GM06990 (cell line): ENCODE data around the gene GZF1.

Experiments used
- DNase-seq: peaks from one replicate; pipeline ENCODE4 v3.0.0-alpha.2; 2011; ENCODE audit not compliant: insufficient read length; ENCODE audit errors: extremely low read depth
- H3K27me3 ChIP-seq: replicated peaks from 2 replicates; pipeline ENCODE4 v1.6.0; 2011; ENCODE audit warnings: low read length; ENCODE audit not compliant: control insufficient read depth, insufficient read depth
- H3K36me3 ChIP-seq: 2 replicates; pipeline ENCODE4 v1.5.1; 2011; ENCODE audit warnings: low read length; ENCODE audit not compliant: control insufficient read depth, insufficient read depth
- H3K4me3 ChIP-seq: replicated peaks from 2 replicates; pipeline ENCODE4 v1.5.1; 2011; ENCODE audit warnings: low read depth, mild to moderate bottlenecking, control low read depth, low read length
- TF ChIP-seq, protein P1 (sequence below): IDR thresholded peaks from 2 replicates; pipeline ENCODE4 v1.5.1; 2011; ENCODE audit warnings: low read length, control low read depth, mild to moderate bottlenecking, inconsistent platforms; ENCODE audit not compliant: insufficient read depth, poor library complexity, severe bottlenecking

GZF1 gene

DNA sequence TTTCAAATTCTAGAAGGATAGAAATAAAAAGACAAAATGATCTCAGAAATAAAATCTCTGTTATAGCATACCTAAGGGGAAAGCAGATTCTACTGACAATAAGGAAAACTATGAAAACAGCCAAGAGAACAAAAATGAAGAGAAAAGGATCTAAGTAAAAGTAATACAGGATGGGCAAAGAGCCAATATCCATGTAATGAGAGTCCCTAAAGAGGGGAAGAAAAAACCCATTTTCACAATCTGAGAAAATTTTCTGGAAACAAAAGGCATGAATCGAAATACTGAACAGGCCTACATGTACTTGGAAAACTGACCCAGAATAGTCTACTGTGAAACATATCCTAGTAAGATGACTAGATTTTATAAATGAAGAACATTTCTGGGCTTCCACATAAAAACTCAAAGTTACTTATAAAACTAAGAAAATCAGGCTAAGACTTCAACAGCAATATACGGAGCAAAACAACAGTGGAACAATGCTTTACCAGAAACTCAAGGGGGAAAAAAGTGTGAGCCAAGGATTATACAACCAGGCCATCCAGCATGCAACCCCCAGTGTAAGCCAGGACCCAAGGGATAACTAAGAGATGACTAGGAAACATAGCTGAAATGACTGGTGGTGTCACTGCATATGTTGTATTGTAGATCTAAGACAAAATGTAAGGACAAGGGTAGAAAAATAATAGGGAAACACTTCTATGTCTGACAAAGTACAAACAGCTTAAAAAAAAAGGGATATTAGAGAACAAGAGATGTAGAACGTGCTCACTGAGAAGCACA lies 49.1 kb downstream of the GZF1 start:
- H3K27me3 ChIP-seq, result no peaks in the 10 kb centered on the region
- TF ChIP-seq, protein P1, sequence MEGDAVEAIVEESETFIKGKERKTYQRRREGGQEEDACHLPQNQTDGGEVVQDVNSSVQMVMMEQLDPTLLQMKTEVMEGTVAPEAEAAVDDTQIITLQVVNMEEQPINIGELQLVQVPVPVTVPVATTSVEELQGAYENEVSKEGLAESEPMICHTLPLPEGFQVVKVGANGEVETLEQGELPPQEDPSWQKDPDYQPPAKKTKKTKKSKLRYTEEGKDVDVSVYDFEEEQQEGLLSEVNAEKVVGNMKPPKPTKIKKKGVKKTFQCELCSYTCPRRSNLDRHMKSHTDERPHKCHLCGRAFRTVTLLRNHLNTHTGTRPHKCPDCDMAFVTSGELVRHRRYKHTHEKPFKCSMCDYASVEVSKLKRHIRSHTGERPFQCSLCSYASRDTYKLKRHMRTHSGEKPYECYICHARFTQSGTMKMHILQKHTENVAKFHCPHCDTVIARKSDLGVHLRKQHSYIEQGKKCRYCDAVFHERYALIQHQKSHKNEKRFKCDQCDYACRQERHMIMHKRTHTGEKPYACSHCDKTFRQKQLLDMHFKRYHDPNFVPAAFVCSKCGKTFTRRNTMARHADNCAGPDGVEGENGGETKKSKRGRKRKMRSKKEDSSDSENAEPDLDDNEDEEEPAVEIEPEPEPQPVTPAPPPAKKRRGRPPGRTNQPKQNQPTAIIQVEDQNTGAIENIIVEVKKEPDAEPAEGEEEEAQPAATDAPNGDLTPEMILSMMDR, result no peak
- no peaks in the 10 kb centered on the region for H3K36me3 ChIP-seq
- H3K4me3 ChIP-seq, result no peak overlapping the region
- DNase-seq, result no peak

DNA sequence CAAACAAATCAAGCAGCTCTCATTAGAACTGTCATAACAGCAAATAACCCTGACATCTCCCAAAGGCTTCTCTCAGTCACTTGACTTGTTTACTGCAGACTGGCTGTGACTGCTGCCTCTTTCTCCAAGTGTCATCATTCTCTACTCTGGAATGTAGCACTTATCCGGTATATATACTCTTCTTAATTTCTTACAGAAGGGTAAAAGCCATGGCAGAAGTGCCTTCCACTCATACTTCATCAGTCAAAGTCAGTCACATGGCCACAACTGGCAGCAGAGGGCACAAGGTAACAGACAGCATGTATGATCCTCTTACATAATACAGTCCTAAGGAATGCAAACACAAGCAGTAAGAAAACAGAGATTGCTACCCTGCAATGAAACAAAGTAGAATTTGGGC lies 50.0 kb downstream of the GZF1 start:
- H3K4me3 ChIP-seq, result no peak overlapping the region
- no peaks in the 10 kb centered on the region for H3K27me3 ChIP-seq
- no peaks in the 10 kb centered on the region for H3K36me3 ChIP-seq
- TF ChIP-seq, protein P1, result no peak
- DNase-seq, result no peak

DNA sequence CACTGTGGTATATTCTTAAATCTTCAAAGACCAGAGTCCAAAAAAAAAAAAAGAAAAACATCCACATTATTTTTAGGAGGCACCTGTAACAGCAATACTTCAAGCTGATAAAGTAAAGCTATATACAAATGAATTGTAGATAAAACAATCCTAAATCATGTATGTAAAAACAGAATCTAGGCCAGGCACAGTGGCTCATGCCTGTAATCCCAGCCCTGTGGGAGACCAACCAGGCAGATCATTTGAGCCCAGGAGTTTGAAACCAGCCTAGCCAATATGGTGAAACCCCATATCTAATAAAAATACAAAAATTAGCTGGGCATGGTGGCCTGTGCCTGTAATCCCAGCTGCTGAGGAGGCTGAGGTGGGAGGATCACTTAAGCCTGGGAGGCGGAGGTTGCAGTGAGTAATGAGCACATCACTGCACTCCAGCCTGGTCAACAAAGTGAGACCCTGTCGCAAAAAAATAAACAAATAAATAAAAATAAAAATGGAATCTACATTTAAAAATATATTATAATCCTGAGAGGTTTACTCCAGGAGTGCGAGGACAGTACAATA lies 52.0 kb downstream of the GZF1 start:
- H3K4me3 ChIP-seq, result no peak overlapping the region
- no peaks in the 10 kb centered on the region for H3K36me3 ChIP-seq
- no peak for DNase-seq
- TF ChIP-seq, protein P1, result no peak
- H3K27me3 ChIP-seq, result no peaks in the 10 kb centered on the region

DNA sequence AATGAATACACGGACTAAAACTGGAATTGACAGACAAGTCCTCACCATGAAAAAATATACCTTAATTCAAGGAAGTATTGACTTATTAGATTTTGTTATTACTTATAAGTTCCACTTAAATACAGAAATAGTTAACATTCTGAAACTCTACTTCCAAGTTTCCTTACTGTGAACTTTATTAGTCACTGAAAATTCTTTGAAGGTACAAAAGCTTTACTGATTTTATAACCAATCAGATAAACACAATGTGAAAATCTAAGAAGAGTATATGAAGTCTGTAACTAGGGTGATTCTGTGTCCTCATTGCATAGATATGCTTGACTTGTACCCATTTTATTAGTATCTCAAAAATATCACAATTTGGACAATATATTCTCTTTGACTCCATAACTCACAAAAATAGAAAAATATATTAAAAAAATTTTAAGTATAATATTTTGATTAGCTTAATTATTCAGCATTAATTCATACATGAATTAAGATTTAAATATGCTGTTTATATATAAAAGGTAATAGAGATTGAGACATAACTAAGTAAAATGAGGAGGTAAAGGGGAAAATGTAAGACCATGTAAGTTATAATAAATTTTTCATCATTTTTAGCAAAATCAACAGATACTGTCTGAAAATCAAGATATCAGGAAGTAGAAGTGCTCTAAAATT lies 52.7 kb downstream of the GZF1 start:
- no peak for DNase-seq
- Histone ChIP-seq H3K4me3 (no peak overlapping the region), H3K36me3 (no peaks in the 10 kb centered on the region), H3K27me3 (no peaks in the 10 kb centered on the region)
- TF ChIP-seq, protein P1, result no peak

DNA sequence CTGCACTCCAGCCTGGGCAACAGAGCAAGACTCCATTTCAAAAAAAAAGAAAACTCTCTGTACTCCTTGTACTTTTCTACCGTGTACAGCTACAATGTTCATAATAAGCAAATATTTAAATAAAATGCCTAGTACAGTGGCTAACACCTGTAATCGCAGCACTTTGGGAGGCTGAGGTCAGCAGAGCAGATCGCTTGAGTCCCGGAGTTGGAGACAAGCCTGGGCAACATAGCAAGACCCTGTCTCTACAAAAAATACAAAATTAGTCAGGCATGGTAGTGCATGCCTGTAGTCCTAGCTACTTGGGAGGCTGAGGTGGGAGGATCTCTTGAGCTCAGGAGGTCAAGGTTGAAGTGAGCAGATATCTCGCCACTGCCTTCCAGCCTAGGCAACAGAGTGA lies 53.6 kb downstream of the GZF1 start:
- Histone ChIP-seq H3K4me3 (no peak overlapping the region), H3K36me3 (no peaks in the 10 kb centered on the region), H3K27me3 (no peaks in the 10 kb centered on the region)
- TF ChIP-seq, protein P1, result no peak
- no peak for DNase-seq
